MCF 10A (cell line): ENCODE results near the gene VPS26A. TPM values are rescaled to one million over a fixed set of nuclear protein-coding genes. Genes with fewer than 3 reads are reported as not detected.

Experiments
- BruUV-seq: library from RNA; stranded (reverse); fragments of 400-500 nt; replicated peaks from 2 replicates; lab custom pipeline; 2021; lab: Mats Ljungman, UMichigan
- CTCF ChIA-PET: fragments of 300-600 bp; sonication (Branson Sonifier 250); formaldehyde crosslinking; extraction: SDS; loops from one replicate; lab custom pipeline; 2021; ENCODE audit warnings: antibody characterized with exemption, inconsistent platforms; lab: Yijun Ruan, JAX
- POLR2A ChIA-PET: fragments of 300-600, 350-650 bp; sonication (Branson Sonifier 250); formaldehyde crosslinking; extraction: SDS; loops from one replicate; lab custom pipeline; 2020; ENCODE audit warnings: antibody characterized with exemption, inconsistent platforms; lab: Yijun Ruan, JAX
- DNase-seq: peaks from one replicate; pipeline ENCODE4 v3.0.0-alpha.2; 2018; ENCODE audit not compliant: unreplicated experiment
- H3K27ac Mint-ChIP-seq: one replicate; pipeline ENCODE4 v1.8.0; 2022; ENCODE audit warnings: mild to moderate bottlenecking, low read depth, mixed read lengths; ENCODE audit not compliant: unreplicated experiment
- H3K27me3 Mint-ChIP-seq: one replicate; pipeline ENCODE4 v1.8.0; 2022; ENCODE audit warnings: mixed read lengths; ENCODE audit not compliant: insufficient read depth, unreplicated experiment
- H3K36me3 Mint-ChIP-seq: one replicate; pipeline ENCODE4 v1.8.0; 2022; ENCODE audit warnings: mild to moderate bottlenecking, moderate library complexity, mixed read lengths; ENCODE audit not compliant: insufficient read depth, unreplicated experiment
- H3K4me1 Mint-ChIP-seq: one replicate; pipeline ENCODE4 v1.8.0; 2022; ENCODE audit warnings: mixed read lengths; ENCODE audit not compliant: insufficient read depth, unreplicated experiment
- H3K4me3 Mint-ChIP-seq: one replicate; pipeline ENCODE4 v1.8.0; 2022; ENCODE audit warnings: mild to moderate bottlenecking, moderate library complexity, mixed read lengths; ENCODE audit not compliant: unreplicated experiment
- H3K9me3 Mint-ChIP-seq: one replicate; pipeline ENCODE4 v1.8.0; 2022; ENCODE audit warnings: mixed read lengths; ENCODE audit not compliant: unreplicated experiment
- intact Hi-C: fragments of 100-400 bp; cut with micrococcal nuclease; formaldehyde crosslinking; loops from 2 replicates; pipeline ENCODE4 v1.14.1; 2022
- total RNA-seq: library from RNA; stranded (reverse); gene quantifications from 2 replicates; pipeline ENCODE4 v1.2.3, GENCODE V29; 2022
- TF ChIP-seq, protein P1 (sequence below): fragments of 200-600 bp; IDR thresholded peaks from one replicate; pipeline ENCODE4 v1.8.0; 2022; ENCODE audit warnings: antibody characterized with exemption, mild to moderate bottlenecking; ENCODE audit not compliant: unreplicated experiment

The VPS26A gene
- total RNA-seq, 1 experiment from 2014 or later = 63.7 TPM

- ChIA-PET POLR2A (interaction anchor here (1.0 to 1.1 kb wide), 2 partner anchors 9 to 35 kb away, joined by 3 to 4 read pairs; partner anchors contain the start of gene SUPV3L1), CTCF (interaction anchor here (0.7 to 1.5 kb wide), 3 partner anchors 9 to 34 kb away, joined by 3 to 5 read pairs (median 3); no protein-coding TSS in a partner anchor)
- intact Hi-C loops = loop anchor here (5.0 kb wide), 1 partner anchor 93 kb away; the partner anchor contains the start of gene VPS26A
- H3K4me1 Mint-ChIP-seq = peaks cover 5% of the 10 kb centered on the region
- no peak overlapping the region for H3K4me3 Mint-ChIP-seq
- no peaks in the 10 kb centered on the region for H3K27me3 Mint-ChIP-seq
- TF ChIP-seq, protein P1, sequence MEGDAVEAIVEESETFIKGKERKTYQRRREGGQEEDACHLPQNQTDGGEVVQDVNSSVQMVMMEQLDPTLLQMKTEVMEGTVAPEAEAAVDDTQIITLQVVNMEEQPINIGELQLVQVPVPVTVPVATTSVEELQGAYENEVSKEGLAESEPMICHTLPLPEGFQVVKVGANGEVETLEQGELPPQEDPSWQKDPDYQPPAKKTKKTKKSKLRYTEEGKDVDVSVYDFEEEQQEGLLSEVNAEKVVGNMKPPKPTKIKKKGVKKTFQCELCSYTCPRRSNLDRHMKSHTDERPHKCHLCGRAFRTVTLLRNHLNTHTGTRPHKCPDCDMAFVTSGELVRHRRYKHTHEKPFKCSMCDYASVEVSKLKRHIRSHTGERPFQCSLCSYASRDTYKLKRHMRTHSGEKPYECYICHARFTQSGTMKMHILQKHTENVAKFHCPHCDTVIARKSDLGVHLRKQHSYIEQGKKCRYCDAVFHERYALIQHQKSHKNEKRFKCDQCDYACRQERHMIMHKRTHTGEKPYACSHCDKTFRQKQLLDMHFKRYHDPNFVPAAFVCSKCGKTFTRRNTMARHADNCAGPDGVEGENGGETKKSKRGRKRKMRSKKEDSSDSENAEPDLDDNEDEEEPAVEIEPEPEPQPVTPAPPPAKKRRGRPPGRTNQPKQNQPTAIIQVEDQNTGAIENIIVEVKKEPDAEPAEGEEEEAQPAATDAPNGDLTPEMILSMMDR = no peak
- H3K27ac Mint-ChIP-seq = no peak overlapping the region
- no peaks in the 10 kb centered on the region for H3K9me3 Mint-ChIP-seq
- no peaks in the 10 kb centered on the region for H3K36me3 Mint-ChIP-seq
- BruUV-seq = no TSS peak
- DNase-seq = no peak
These were observed 91.6 kb downstream of the VPS26A start for GRCh38 chr10:69215405-69216171.

DNA sequence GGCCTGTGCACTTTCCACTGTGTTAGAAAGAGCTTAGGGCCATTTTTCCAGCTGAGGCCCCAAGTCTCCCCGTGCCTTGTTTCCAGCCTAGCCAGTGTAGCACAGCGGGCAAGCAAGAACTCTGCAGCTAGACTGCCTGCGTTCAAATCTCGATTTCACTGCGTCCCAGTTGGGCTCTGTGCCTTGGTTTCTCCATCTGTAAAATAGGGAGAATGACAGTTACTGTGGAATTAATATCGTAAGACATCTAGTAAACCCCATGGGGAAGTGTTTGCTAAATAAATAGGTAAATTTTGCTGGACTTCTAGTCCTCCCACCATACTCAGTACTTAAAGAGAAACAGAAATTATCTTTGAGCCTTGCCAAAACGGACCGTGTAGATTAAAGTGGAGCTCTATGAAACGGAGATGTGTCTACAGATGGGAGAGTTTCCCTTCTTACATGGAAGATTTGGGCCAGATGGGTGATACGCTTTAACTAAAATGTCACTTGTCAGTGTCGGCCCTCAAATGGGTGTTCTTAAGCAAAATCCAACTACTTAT lies 92.7 kb downstream of the VPS26A start:
- peaks cover 5% of the 10 kb centered on the region for H3K4me1 Mint-ChIP-seq
- H3K27me3 Mint-ChIP-seq = no peaks in the 10 kb centered on the region
- H3K36me3 Mint-ChIP-seq = no peaks in the 10 kb centered on the region
- ChIA-PET CTCF (interaction anchor here (0.5 to 1.5 kb wide), 4 partner anchors 10 to 108 kb away, joined by 3 to 5 read pairs (median 3); no protein-coding TSS in a partner anchor), POLR2A (interaction anchor here (0.6 to 1.7 kb wide), 12 partner anchors 8 to 171 kb away, joined by 3 to 6 read pairs (median 4); partner anchors contain the start of gene SUPV3L1)
- peak overlapping the region; percentile 80 for H3K27ac Mint-ChIP-seq
- intact Hi-C loops = loop anchor here (5.0 kb wide), 1 partner anchor 94 kb away; the partner anchor contains the start of gene VPS26A
- DNase-seq = no peak
- no peak overlapping the region for H3K4me3 Mint-ChIP-seq
- BruUV-seq = TSS peak; percentile 98
- no peaks in the 10 kb centered on the region for H3K9me3 Mint-ChIP-seq
- TF ChIP-seq, protein P1 = no peak

- Mint-ChIP-seq H3K9me3 (no peaks in the 10 kb centered on the region), H3K27ac (peak overlapping the region; percentile 80), H3K36me3 (no peaks in the 10 kb centered on the region), H3K27me3 (no peaks in the 10 kb centered on the region), H3K4me3 (no peak overlapping the region), H3K4me1 (peaks cover 10% of the 10 kb centered on the region)
- peak; percentile 86 for DNase-seq
- TF ChIP-seq, protein P1 = no peak
- intact Hi-C loops = loop anchor here (5.0 kb wide), 1 partner anchor 95 kb away; the partner anchor contains the start of gene VPS26A
- no TSS peak for BruUV-seq
- ChIA-PET POLR2A (interaction anchor here (0.6 to 1.7 kb wide), 12 partner anchors 9 to 172 kb away, joined by 3 to 7 read pairs (median 4); partner anchors contain the start of gene SUPV3L1), CTCF (interaction anchor here (0.5 to 1.5 kb wide), 3 partner anchors 11 to 108 kb away, joined by 3 to 5 read pairs (median 3); no protein-coding TSS in a partner anchor)
These were observed 93.3 kb downstream of the VPS26A start for GRCh38 chr10:69217119-69217754.
